Measurements from ENCODE around the gene AQR. TPM values are rescaled to one million over a fixed set of nuclear protein-coding genes. Genes with fewer than 3 reads are reported as not detected.

Gene AQR
- total and polyA plus RNA-seq, 2 experiments from 2014 or later, result 42.3 to 67.3 TPM

DNA sequence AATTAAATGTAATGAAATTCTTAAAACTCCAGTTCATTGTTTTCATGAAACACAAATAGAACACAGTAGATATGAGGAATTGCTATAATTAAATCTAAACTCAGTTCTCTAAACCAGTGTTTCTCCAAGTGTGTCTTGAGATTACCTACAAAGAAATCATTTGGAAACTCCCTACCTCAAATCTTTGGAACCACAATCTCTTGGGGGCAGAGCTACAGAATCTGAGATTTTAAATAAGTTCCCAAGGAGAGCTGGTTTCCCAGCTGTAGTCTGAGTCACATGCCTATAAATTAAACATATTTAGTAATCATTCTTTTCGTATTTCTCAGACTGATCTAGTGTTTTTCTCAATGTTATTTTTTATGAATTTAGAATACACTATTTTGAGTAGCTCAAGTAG is 157.2 kb downstream of the AQR start:
- no peaks in the 10 kb centered on the region for H3K79me2 ChIP-seq (replicated peaks; ENCODE audit: insufficient read depth)
- H2AFZ ChIP-seq, result no peak overlapping the region
- DNase-seq (ENCODE audit: low spot score), result no peak
- ATAC-seq, result no peak
- Mint-ChIP-seq H3K4me3 (no peak overlapping the region), H3K27ac (no peak overlapping the region), H3K9me3 (peaks cover 3% of the 10 kb centered on the region), H3K27me3 (ENCODE audit: insufficient read depth, low read depth, poor library complexity) (peaks cover 3% of the 10 kb centered on the region), H3K36me3 (ENCODE audit: low read depth) (0 out of 3 replicates have a peak, but pooled peaks cover 2% of the 10 kb centered on the region), H3K4me1 (no peaks in the 10 kb centered on the region)
- no peak overlapping the region for H3K4me3 ChIP-seq
- H3K27me3 ChIP-seq (ENCODE audit: insufficient read depth), result no peaks in the 10 kb centered on the region
- no peaks in the 10 kb centered on the region for H3K36me3 ChIP-seq (ENCODE audit: insufficient read depth)
- no peaks in the 10 kb centered on the region for H4K20me1 ChIP-seq (replicated peaks; ENCODE audit: insufficient read depth)
- TF ChIP-seq, protein P1, sequence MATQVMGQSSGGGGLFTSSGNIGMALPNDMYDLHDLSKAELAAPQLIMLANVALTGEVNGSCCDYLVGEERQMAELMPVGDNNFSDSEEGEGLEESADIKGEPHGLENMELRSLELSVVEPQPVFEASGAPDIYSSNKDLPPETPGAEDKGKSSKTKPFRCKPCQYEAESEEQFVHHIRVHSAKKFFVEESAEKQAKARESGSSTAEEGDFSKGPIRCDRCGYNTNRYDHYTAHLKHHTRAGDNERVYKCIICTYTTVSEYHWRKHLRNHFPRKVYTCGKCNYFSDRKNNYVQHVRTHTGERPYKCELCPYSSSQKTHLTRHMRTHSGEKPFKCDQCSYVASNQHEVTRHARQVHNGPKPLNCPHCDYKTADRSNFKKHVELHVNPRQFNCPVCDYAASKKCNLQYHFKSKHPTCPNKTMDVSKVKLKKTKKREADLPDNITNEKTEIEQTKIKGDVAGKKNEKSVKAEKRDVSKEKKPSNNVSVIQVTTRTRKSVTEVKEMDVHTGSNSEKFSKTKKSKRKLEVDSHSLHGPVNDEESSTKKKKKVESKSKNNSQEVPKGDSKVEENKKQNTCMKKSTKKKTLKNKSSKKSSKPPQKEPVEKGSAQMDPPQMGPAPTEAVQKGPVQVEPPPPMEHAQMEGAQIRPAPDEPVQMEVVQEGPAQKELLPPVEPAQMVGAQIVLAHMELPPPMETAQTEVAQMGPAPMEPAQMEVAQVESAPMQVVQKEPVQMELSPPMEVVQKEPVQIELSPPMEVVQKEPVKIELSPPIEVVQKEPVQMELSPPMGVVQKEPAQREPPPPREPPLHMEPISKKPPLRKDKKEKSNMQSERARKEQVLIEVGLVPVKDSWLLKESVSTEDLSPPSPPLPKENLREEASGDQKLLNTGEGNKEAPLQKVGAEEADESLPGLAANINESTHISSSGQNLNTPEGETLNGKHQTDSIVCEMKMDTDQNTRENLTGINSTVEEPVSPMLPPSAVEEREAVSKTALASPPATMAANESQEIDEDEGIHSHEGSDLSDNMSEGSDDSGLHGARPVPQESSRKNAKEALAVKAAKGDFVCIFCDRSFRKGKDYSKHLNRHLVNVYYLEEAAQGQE (IDR thresholded peaks at IDR 0.05; ENCODE audit: unreplicated experiment), result no peak
- TF ChIP-seq CREB1 (CRISPR knock-in tag; IDR thresholded peaks at IDR 0.05; ENCODE audit: low read depth) (no peak), NANOG (IDR thresholded peaks at IDR 0.05; ENCODE audit: borderline replicate concordance) (no peak), EZH2 (IDR thresholded peaks at IDR 0.05; ENCODE audit: low read depth, unreplicated experiment) (no peak), EZH2phosphoT487 (IDR thresholded peaks at IDR 0.05; ENCODE audit: unreplicated experiment) (no peak)
- no peaks in the 10 kb centered on the region for H3K4me1 ChIP-seq (ENCODE audit: insufficient read depth)
- H3K9me2 ChIP-seq (ENCODE audit: insufficient read depth), result no peaks in the 10 kb centered on the region
- no peak overlapping the region for H3K4me2 ChIP-seq
- no peak overlapping the region for H3K27ac ChIP-seq (ENCODE audit: low read depth)
- H3F3A ChIP-seq (replicated peaks; ENCODE audit: low read depth), result no peaks in the 10 kb centered on the region

DNA sequence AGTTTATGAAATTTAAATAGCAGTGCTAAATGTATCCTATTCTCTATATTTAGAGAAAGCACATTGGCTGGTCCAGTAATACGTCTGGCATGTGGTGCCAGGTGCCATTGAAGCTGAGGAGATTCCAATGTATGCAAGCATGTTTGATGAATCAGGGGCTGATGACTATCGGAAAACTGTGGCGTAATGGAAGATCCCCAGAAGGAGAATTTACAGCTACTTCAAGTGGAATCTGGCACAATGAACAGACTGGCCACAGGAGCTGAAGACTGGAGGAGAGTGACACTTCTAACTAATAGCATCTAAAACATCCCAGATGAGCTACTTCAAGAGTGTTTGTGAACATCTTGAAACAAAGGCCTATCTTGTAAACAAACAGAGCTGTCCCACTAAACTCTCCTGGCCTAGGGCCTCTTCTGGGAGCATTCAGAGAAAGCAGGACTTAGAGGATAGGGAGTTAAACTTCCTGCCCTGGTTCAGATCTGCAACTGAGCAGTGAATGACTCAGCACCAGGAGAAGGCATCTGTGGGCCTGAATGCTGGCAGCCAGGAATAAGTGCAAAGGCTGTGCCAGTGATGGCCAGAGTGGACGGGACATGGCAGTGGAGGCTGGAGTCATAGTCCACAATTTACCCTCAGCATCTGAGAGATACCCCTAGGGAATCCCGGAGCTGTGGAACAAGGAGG is 159.0 kb downstream of the AQR start:
- Histone ChIP-seq H3K27ac (ENCODE audit: low read depth) (no peak overlapping the region), H3K9me2 (ENCODE audit: insufficient read depth) (no peaks in the 10 kb centered on the region), H2AFZ (peak overlapping the region; percentile 84), H3K27me3 (ENCODE audit: insufficient read depth) (no peaks in the 10 kb centered on the region), H3K79me2 (replicated peaks; ENCODE audit: insufficient read depth) (no peaks in the 10 kb centered on the region), H3K4me3 (no peak overlapping the region), H4K20me1 (replicated peaks; ENCODE audit: insufficient read depth) (no peaks in the 10 kb centered on the region), H3K4me1 (ENCODE audit: insufficient read depth) (no peaks in the 10 kb centered on the region), H3K36me3 (ENCODE audit: insufficient read depth) (no peaks in the 10 kb centered on the region), H3F3A (replicated peaks; ENCODE audit: low read depth) (no peaks in the 10 kb centered on the region), H3K4me2 (no peak overlapping the region)
- Mint-ChIP-seq H3K27ac (no peak overlapping the region; the same call in 1 of the 2 replicates), H3K4me1 (no peaks in the 10 kb centered on the region), H3K36me3 (ENCODE audit: low read depth) (peaks cover 8% of the 10 kb centered on the region; the same call in 1 of the 3 replicates), H3K27me3 (ENCODE audit: insufficient read depth, low read depth, poor library complexity) (peaks cover 3% of the 10 kb centered on the region), H3K9me3 (peaks cover 10% of the 10 kb centered on the region), H3K4me3 (no peak overlapping the region)
- no peak for DNase-seq (ENCODE audit: low spot score)
- ATAC-seq, result no peak
- TF ChIP-seq, protein P2, sequence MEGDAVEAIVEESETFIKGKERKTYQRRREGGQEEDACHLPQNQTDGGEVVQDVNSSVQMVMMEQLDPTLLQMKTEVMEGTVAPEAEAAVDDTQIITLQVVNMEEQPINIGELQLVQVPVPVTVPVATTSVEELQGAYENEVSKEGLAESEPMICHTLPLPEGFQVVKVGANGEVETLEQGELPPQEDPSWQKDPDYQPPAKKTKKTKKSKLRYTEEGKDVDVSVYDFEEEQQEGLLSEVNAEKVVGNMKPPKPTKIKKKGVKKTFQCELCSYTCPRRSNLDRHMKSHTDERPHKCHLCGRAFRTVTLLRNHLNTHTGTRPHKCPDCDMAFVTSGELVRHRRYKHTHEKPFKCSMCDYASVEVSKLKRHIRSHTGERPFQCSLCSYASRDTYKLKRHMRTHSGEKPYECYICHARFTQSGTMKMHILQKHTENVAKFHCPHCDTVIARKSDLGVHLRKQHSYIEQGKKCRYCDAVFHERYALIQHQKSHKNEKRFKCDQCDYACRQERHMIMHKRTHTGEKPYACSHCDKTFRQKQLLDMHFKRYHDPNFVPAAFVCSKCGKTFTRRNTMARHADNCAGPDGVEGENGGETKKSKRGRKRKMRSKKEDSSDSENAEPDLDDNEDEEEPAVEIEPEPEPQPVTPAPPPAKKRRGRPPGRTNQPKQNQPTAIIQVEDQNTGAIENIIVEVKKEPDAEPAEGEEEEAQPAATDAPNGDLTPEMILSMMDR (conservative IDR thresholded peaks at IDR 0.05; ENCODE audit: low read depth in 2 of 2), result no peak
- TF ChIP-seq, protein P3, sequence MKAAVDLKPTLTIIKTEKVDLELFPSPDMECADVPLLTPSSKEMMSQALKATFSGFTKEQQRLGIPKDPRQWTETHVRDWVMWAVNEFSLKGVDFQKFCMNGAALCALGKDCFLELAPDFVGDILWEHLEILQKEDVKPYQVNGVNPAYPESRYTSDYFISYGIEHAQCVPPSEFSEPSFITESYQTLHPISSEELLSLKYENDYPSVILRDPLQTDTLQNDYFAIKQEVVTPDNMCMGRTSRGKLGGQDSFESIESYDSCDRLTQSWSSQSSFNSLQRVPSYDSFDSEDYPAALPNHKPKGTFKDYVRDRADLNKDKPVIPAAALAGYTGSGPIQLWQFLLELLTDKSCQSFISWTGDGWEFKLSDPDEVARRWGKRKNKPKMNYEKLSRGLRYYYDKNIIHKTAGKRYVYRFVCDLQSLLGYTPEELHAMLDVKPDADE (IDR thresholded peaks at IDR 0.05), result no peak
- no peak for TF ChIP-seq NANOG (IDR thresholded peaks at IDR 0.05; ENCODE audit: borderline replicate concordance)
- no peak for TF ChIP-seq EZH2 (IDR thresholded peaks at IDR 0.05; ENCODE audit: low read depth, unreplicated experiment)
- no peak for TF ChIP-seq ZNF331 (CRISPR knock-in tag; IDR thresholded peaks at IDR 0.05; ENCODE audit: low read depth)
- TF ChIP-seq POLR2AphosphoS5 (IDR thresholded peaks at IDR 0.05; ENCODE audit: low read depth), result no peak
- TF ChIP-seq, protein P1 (IDR thresholded peaks at IDR 0.05; ENCODE audit: unreplicated experiment), result no peak

Measured in GM23338 (cell line).